ENCODE measurements around the gene LTBP2.

LTBP2 gene

GRCh38 chr14:74569806-74570591 is 42.0 kb downstream of the LTBP2 start:
- peak; percentile 61 for DNase-seq

- DNase-seq, result peak; percentile 61
These were observed 42.6 kb downstream of the LTBP2 start for GRCh38 chr14:74569387-74569786.

- DNase-seq, result no peak
These were observed 43.1 kb downstream of the LTBP2 start for GRCh38 chr14:74568911-74569310.

- no peak for DNase-seq
These were observed 43.7 kb downstream of the LTBP2 start for GRCh38 chr14:74568380-74568649.

GRCh38 chr14:74567646-74568379 is 44.2 kb downstream of the LTBP2 start:
- no peak for DNase-seq

GRCh38 chr14:74567219-74567618 is 44.8 kb downstream of the LTBP2 start:
- no peak for DNase-seq

- no peak for DNase-seq
These were observed 45.6 kb downstream of the LTBP2 start for GRCh38 chr14:74566174-74567141.

- DNase-seq, result no peak
These were observed 48.4 kb downstream of the LTBP2 start for GRCh38 chr14:74563586-74564159.

GRCh38 chr14:74563233-74563585 is 48.8 kb downstream of the LTBP2 start:
- no peak for DNase-seq

GRCh38 chr14:74562515-74563232 is 49.4 kb downstream of the LTBP2 start:
- DNase-seq, result peak; percentile 24

GRCh38 chr14:74558655-74559054 is 53.4 kb downstream of the LTBP2 start:
- DNase-seq, result no peak

GRCh38 chr14:74557691-74558090 is 54.3 kb downstream of the LTBP2 start:
- DNase-seq, result no peak

- no peak for DNase-seq
These were observed 56.5 kb downstream of the LTBP2 start for GRCh38 chr14:74555476-74556050.

- no peak for DNase-seq
These were observed 57.2 kb downstream of the LTBP2 start for GRCh38 chr14:74554742-74555362.

- DNase-seq, result no peak
These were observed 59.4 kb downstream of the LTBP2 start for GRCh38 chr14:74552623-74553022.

GRCh38 chr14:74551431-74552371 is 60.3 kb downstream of the LTBP2 start:
- DNase-seq, result no peak

GRCh38 chr14:74551001-74551400 is 61.0 kb downstream of the LTBP2 start:
- DNase-seq, result no peak

GRCh38 chr14:74550071-74550470 is 62.0 kb downstream of the LTBP2 start:
- no peak for DNase-seq

- peak; percentile 48 for DNase-seq
These were observed 62.4 kb downstream of the LTBP2 start for GRCh38 chr14:74549588-74549987.

GRCh38 chr14:74548881-74549280 is 63.2 kb downstream of the LTBP2 start:
- no peak for DNase-seq
